Right lobe of liver (tissue), 6 donors: Measurements from ENCODE around the gene DDIT4. TPM values are rescaled to one million over a fixed set of nuclear protein-coding genes. Genes with fewer than 3 reads are reported as not detected.

Experiments used
- ATAC-seq, 4 donors: fragments of 200-7000 bp; cut with Tn5 transposase; one replicate each; pipeline ENCODE4 v1.9.1; 2020; ENCODE audit warnings: mild to moderate bottlenecking in 4 of 4, moderate library complexity in 4 of 4
- DNase-seq, 3 donors: peaks; one replicate each; pipeline ENCODE4 v3.0.0-alpha.2; 2020
- H3K27ac ChIP-seq, 3 donors: fragments of 200-600 bp; one replicate each; pipeline ENCODE4 v1.8.0; 2022
- H3K27me3 ChIP-seq, 2 donors: fragments of 200-600 bp; one replicate each; pipeline ENCODE4 v1.8.0; 2022
- H3K36me3 ChIP-seq, 4 donors: fragments of 200-600 bp; sonication (generic) in 1 of 4; one replicate each; pipeline versions ENCODE4 v1.5.1 to v1.8.0; 2017 to 2022; ENCODE audit warnings: control low read depth in 1 of 4
- H3K4me1 ChIP-seq, 4 donors: fragments of 200-600 bp; sonication (generic) in 1 of 4; one replicate each; pipeline versions ENCODE4 v1.5.1 to v1.8.0; 2017 to 2022; ENCODE audit warnings: control low read depth in 1 of 4
- H3K4me3 ChIP-seq, 3 donors: fragments of 200-600 bp; one replicate each; pipeline ENCODE4 v1.8.0; 2022
- H3K9me3 ChIP-seq, 4 donors: fragments of 200-600 bp; sonication (generic) in 1 of 4; one replicate each; pipeline versions ENCODE4 v1.5.1 to v1.8.0; 2017 to 2022; ENCODE audit warnings: control low read depth in 1 of 4
- CTCF ChIP-seq, 4 donors: fragments of 200-600 bp in 3 of 4; fragments of 450-650 bp in 1 of 4; IDR thresholded peaks; one replicate each; pipeline versions ENCODE4 v1.5.1 to v1.8.0; 2016 to 2022; ENCODE audit warnings: antibody characterized with exemption in 4 of 4, mild to moderate bottlenecking in 2 of 4
- POLR2A ChIP-seq: fragments of 450-650 bp; IDR thresholded peaks from one replicate; pipeline ENCODE4 v1.6.1; 2017; ENCODE audit warnings: antibody characterized with exemption, mild to moderate bottlenecking
- WGBS: methylation state at CpG from one replicate; pipeline ENCODE4 v1.1.6; 2018; ENCODE audit warnings: low coverage, low lambda C conversion rate; ENCODE audit not compliant: insufficient coverage; ENCODE audit errors: missing lambda C conversion rate; 5-methylcytosine and 5-hydroxymethylcytosine counted together
- intact Hi-C, 2 donors: fragments of 100-400 bp; cut with DNase I; formaldehyde crosslinking; loops; one replicate each; pipeline versions ENCODE4 v1.11.2 to v1.14.1; 2022
- total RNA-seq, 6 experiments: library from RNA; depleted of rRNA in 2 of 6; stranded (reverse); fragments of >200 nt in 2 of 6; fragmentation: NEBNext Ultra II Directional in 3 of 6; extraction: Animal tissue kit (Norgen Biotek cat#: 25700) in 3 of 6; gene quantifications; one replicate each; pipeline versions ENCODE4 v1.1.0 to v1.2.4, GENCODE V29; 2016 to 2023
- donor health status: DM: no; HTN: yes; CAD: no.
- donor health status: DM: no; HTN: no; CAD: no.
- donor health status: DM: no; HTN: no; CAD: no.
- donor health status: DM: no; HTN: yes; CAD: no.
- donor health status: DM: no; HTN: yes; CAD: no.

The DDIT4 gene
- total RNA-seq, 6 experiments from 2014 or later, result 51.7 to 180 (median 143) TPM

- Histone ChIP-seq H3K4me1 (peaks cover 0 to 42% (median 15%) of the 10 kb centered on the region in 4 donors), H3K27me3 (no peaks in the 10 kb centered on the region), H3K36me3 (no peaks in the 10 kb centered on the region), H3K9me3 (no peaks in the 10 kb centered on the region), H3K4me3 (no peak overlapping the region), H3K27ac (no peak overlapping the region)
- ATAC-seq (no peak), DNase-seq (no peak)
- no peak for TF ChIP-seq POLR2A
- TF ChIP-seq CTCF (IDR thresholded peaks at IDR 0.05), result no peak
- intact Hi-C loops, result loop anchor here (5.0 to 10.0 kb wide), 2 partner anchors 50 to 98 kb away; partner anchors contain the start of gene DDIT4 (in 1 of the 2)
- 60% methylated on average over 2 of the region's 16 CpGs for WGBS
Observed at GRCh38 chr10:72322280-72323058, 48.7 kb downstream of the DDIT4 start.

GRCh38 chr10:72323108-72323749, 49.5 kb downstream of the DDIT4 start:
- peaks cover 0 to 42% (median 19%) of the 10 kb centered on the region in 4 donors for H3K4me1 ChIP-seq
- intact Hi-C loops, result loop anchor here (5.0 to 10.0 kb wide), 2 partner anchors 51 to 98 kb away; partner anchors contain the start of gene DDIT4 (in 1 of the 2)

GRCh38 chr10:72323771-72324191, 50.1 kb downstream of the DDIT4 start:
- WGBS, result 29% methylated on average over 1 of the region's 12 CpGs

More at GRCh38 chr10:72323108-72323749, 49.5 kb downstream of the DDIT4 start:
- no peak for ATAC-seq
- TF ChIP-seq POLR2A (no peak), CTCF (IDR thresholded peaks at IDR 0.05) (no peak)
- Histone ChIP-seq H3K27ac (no peak overlapping the region), H3K36me3 (no peaks in the 10 kb centered on the region), H3K27me3 (no peaks in the 10 kb centered on the region), H3K9me3 (no peaks in the 10 kb centered on the region), H3K4me3 (no peak overlapping the region)
- WGBS, result no CpG with 5 or more reads among the region's 10 CpGs
- DNase-seq, result no peak

More at GRCh38 chr10:72323771-72324191, 50.1 kb downstream of the DDIT4 start:
- intact Hi-C loops, result loop anchor here (5.0 to 10.0 kb wide), 2 partner anchors 51 to 99 kb away; partner anchors contain the start of gene DDIT4 (in 1 of the 2)
- Histone ChIP-seq H3K27ac (no peak overlapping the region), H3K36me3 (no peaks in the 10 kb centered on the region), H3K4me3 (no peak overlapping the region), H3K9me3 (no peaks in the 10 kb centered on the region), H3K27me3 (no peaks in the 10 kb centered on the region), H3K4me1 (peaks cover 0 to 44% (median 17%) of the 10 kb centered on the region in 4 donors)
- DNase-seq (no peak), ATAC-seq (no peak)
- TF ChIP-seq POLR2A (no peak), CTCF (IDR thresholded peaks at IDR 0.05) (no peak)

Other genes with a start within 250 kb of the DDIT4 start
- gene SPOCK2, start 185.4 kb upstream of the DDIT4 start, total RNA-seq, result 1 to 10 TPM in 4 of 6 experiments, under 1 TPM in 2; 0.72 to 3.0 (median 1.2) TPM
- gene ANAPC16, start 57.9 kb upstream of the DDIT4 start, total RNA-seq, result 10 to 100 TPM; 38.6 to 79.2 (median 51.3) TPM
- 10 to 100 TPM; 12.0 to 26.5 (median 14.5) TPM for gene ASCC1, start 57.6 kb upstream of the DDIT4 start, total RNA-seq
- 10 to 100 TPM; 16.6 to 22.1 (median 19.2) TPM for gene DNAJB12, start 81.0 kb downstream of the DDIT4 start, total RNA-seq